ENCODE measurements around the gene PAIP2B. TPM values are rescaled to one million over a fixed set of nuclear protein-coding genes. Genes with fewer than 3 reads are reported as not detected.

Gene PAIP2B
- total RNA-seq, 1 experiment from 2014 or later: 1.1 TPM

- ChIA-PET POLR2A (ENCODE audit: low non-redundant PET) (no interaction called here), CTCF (no interaction called here)
- Histone ChIP-seq H3K27ac (ENCODE audit: low read depth, low read length, poor library complexity, severe bottlenecking) (no peak overlapping the region), H3K4me1 (ENCODE audit: insufficient read depth, low read length, poor library complexity, severe bottlenecking) (no peaks in the 10 kb centered on the region), H3K36me3 (ENCODE audit: insufficient read depth, low read length, poor library complexity, severe bottlenecking) (no peaks in the 10 kb centered on the region), H3K27me3 (replicated peaks; ENCODE audit: insufficient read depth, low read depth, low read length, poor library complexity) (peaks cover 46% of the 10 kb centered on the region), H3K4me3 (ENCODE audit: low read depth, low read length, poor library complexity, severe bottlenecking) (no peak overlapping the region), H3K9me3 (ENCODE audit: low read depth, low read length, poor library complexity, severe bottlenecking) (no peaks in the 10 kb centered on the region)
- intact Hi-C loops (cut with micrococcal nuclease; ENCODE audit: unreplicated experiment): no loop called here
- no TSS peak for BruUV-seq (replicated peaks)
- TF ChIP-seq EZH2 (IDR thresholded peaks at IDR 0.05; ENCODE audit: borderline replicate concordance, low read depth, low read length, poor library complexity, severe bottlenecking) (no peak), CTCF (conservative IDR thresholded peaks at IDR 0.05; ENCODE audit: low read depth, low read length) (no peak)
- no peak for DNase-seq (ENCODE audit: low spot score)
Measured at GRCh38 chr2:71254776-71255175, 27.9 kb upstream of the PAIP2B start.

GRCh38 chr2:71254078-71254477 lies 27.2 kb upstream of the PAIP2B start:
- BruUV-seq (replicated peaks): no TSS peak
- Histone ChIP-seq H3K27me3 (replicated peaks; ENCODE audit: insufficient read depth, low read depth, low read length, poor library complexity) (peaks cover 39% of the 10 kb centered on the region), H3K9me3 (ENCODE audit: low read depth, low read length, poor library complexity, severe bottlenecking) (no peaks in the 10 kb centered on the region), H3K4me1 (ENCODE audit: insufficient read depth, low read length, poor library complexity, severe bottlenecking) (no peaks in the 10 kb centered on the region), H3K4me3 (ENCODE audit: low read depth, low read length, poor library complexity, severe bottlenecking) (no peak overlapping the region), H3K27ac (ENCODE audit: low read depth, low read length, poor library complexity, severe bottlenecking) (no peak overlapping the region), H3K36me3 (ENCODE audit: insufficient read depth, low read length, poor library complexity, severe bottlenecking) (no peaks in the 10 kb centered on the region)
- no peak for DNase-seq (ENCODE audit: low spot score)
- POLR2A ChIA-PET (ENCODE audit: low non-redundant PET): no interaction called here
- CTCF ChIA-PET: no interaction called here
- intact Hi-C loops (cut with micrococcal nuclease; ENCODE audit: unreplicated experiment): no loop called here
- no peak for TF ChIP-seq EZH2 (IDR thresholded peaks at IDR 0.05; ENCODE audit: borderline replicate concordance, low read depth, low read length, poor library complexity, severe bottlenecking)

- no peaks in the 10 kb centered on the region for H3K9me3 ChIP-seq (ENCODE audit: low read depth, low read length, poor library complexity, severe bottlenecking)
- intact Hi-C loops (cut with micrococcal nuclease; ENCODE audit: unreplicated experiment): no loop called here
Measured at GRCh38 chr2:71253476-71253875, 26.6 kb upstream of the PAIP2B start.

More at GRCh38 chr2:71253476-71253875, 26.6 kb upstream of the PAIP2B start:
- DNase-seq (ENCODE audit: low spot score): no peak
- no peaks in the 10 kb centered on the region for H3K4me1 ChIP-seq (ENCODE audit: insufficient read depth, low read length, poor library complexity, severe bottlenecking)
- TF ChIP-seq EZH2 (IDR thresholded peaks at IDR 0.05; ENCODE audit: borderline replicate concordance, low read depth, low read length, poor library complexity, severe bottlenecking): no peak
- TF ChIP-seq CTCF (conservative IDR thresholded peaks at IDR 0.05; ENCODE audit: low read depth, low read length): no peak
- BruUV-seq (replicated peaks): no TSS peak
- H3K27ac ChIP-seq (ENCODE audit: low read depth, low read length, poor library complexity, severe bottlenecking): no peak overlapping the region
- CTCF ChIA-PET: no interaction called here
- peaks cover 33% of the 10 kb centered on the region for H3K27me3 ChIP-seq (replicated peaks; ENCODE audit: insufficient read depth, low read depth, low read length, poor library complexity)
- POLR2A ChIA-PET (ENCODE audit: low non-redundant PET): no interaction called here
- no peaks in the 10 kb centered on the region for H3K36me3 ChIP-seq (ENCODE audit: insufficient read depth, low read length, poor library complexity, severe bottlenecking)
- H3K4me3 ChIP-seq (ENCODE audit: low read depth, low read length, poor library complexity, severe bottlenecking): no peak overlapping the region
